ENCODE results near the gene UGT2B17.
A peak's percentile ranks its signal among the peaks of the same experiment; 100 is the strongest.
"Not testable (repeated sequence)": the region's sequence is repeated elsewhere in the genome, so short reads cannot be mapped to it uniquely, and the experiment has no call there.

UGT2B17 gene

GRCh38 chr4:68553830-68554229, 22.3 kb downstream of the UGT2B17 start:
- H3K27ac ChIP-seq = not testable (repeated sequence)

GRCh38 chr4:68552818-68553811, 23.0 kb downstream of the UGT2B17 start:
- H3K27ac ChIP-seq = not testable (repeated sequence)

- H3K27ac ChIP-seq = not testable (repeated sequence)
Measured at GRCh38 chr4:68542742-68543141, 33.4 kb downstream of the UGT2B17 start.

GRCh38 chr4:68536375-68536774, 39.7 kb downstream of the UGT2B17 start:
- TF ChIP-seq CTCF (conservative IDR thresholded peaks at IDR 0.05) = no peak
- no peak overlapping the region for H3K27ac ChIP-seq

GRCh38 chr4:68535974-68536373, 40.1 kb downstream of the UGT2B17 start:
- no peak for TF ChIP-seq CTCF (conservative IDR thresholded peaks at IDR 0.05)
- no peak overlapping the region for H3K27ac ChIP-seq

GRCh38 chr4:68522232-68522631, 53.9 kb downstream of the UGT2B17 start:
- not testable (repeated sequence) for H3K27ac ChIP-seq

- no peak for TF ChIP-seq CTCF (conservative IDR thresholded peaks at IDR 0.05)
- H3K27ac ChIP-seq = no peak overlapping the region
Measured at GRCh38 chr4:68520985-68521384, 55.1 kb downstream of the UGT2B17 start.

GRCh38 chr4:68518889-68519288, 57.2 kb downstream of the UGT2B17 start:
- H3K27ac ChIP-seq = no peak overlapping the region
- TF ChIP-seq CTCF (conservative IDR thresholded peaks at IDR 0.05) = peak; percentile 35

- not testable (repeated sequence) for H3K27ac ChIP-seq
Measured at GRCh38 chr4:68505452-68505851, 70.7 kb downstream of the UGT2B17 start.

GRCh38 chr4:68504836-68505235, 71.3 kb downstream of the UGT2B17 start:
- not testable (repeated sequence) for H3K27ac ChIP-seq

GRCh38 chr4:68503462-68503861, 72.7 kb downstream of the UGT2B17 start:
- not testable (repeated sequence) for H3K27ac ChIP-seq
